ENCODE results near the gene CCDC102B. TPM values are rescaled to one million over a fixed set of nuclear protein-coding genes. Genes with fewer than 3 reads are reported as not detected.

The CCDC102B gene
- total RNA-seq, 4 donors from 2014 or later = 12.9 to 17.1 (median 16.2) TPM

- H3K4me3 ChIP-seq (replicated peaks in 1 of 3) = no peak overlapping the region
- intact Hi-C loops (cut with DNase I) = no loop called here
- H3K36me3 ChIP-seq = no peaks in the 10 kb centered on the region
- no peak overlapping the region for H3K27ac ChIP-seq
- TF ChIP-seq POLR2A (IDR thresholded peaks at IDR 0.05) (no peak), CTCF (IDR thresholded peaks at IDR 0.05) (no peak)
- H3K4me1 ChIP-seq = no peaks in the 10 kb centered on the region
- no peaks in the 10 kb centered on the region for H3K27me3 ChIP-seq
- no peak for DNase-seq
- H3K9me3 ChIP-seq = no peaks in the 10 kb centered on the region
These were observed 3.9 kb upstream of the CCDC102B start for GRCh38 chr18:68793951-68794350.

GRCh38 chr18:68796936-68797690, 767 bp upstream of the CCDC102B start:
- Histone ChIP-seq H3K4me3 (replicated peaks in 1 of 3) (no peak overlapping the region), H3K9me3 (no peaks in the 10 kb centered on the region), H3K27me3 (no peaks in the 10 kb centered on the region), H3K36me3 (no peaks in the 10 kb centered on the region), H3K27ac (peak overlapping the region in 1 of 3 donors; percentile 51), H3K4me1 (no peaks in the 10 kb centered on the region)
- DNase-seq = no peak
- intact Hi-C loops (cut with DNase I) = no loop called here
- WGBS, 2 donors = 69 to 72% methylated on average over 7 of the region's 7 CpGs
- no peak for TF ChIP-seq CTCF (IDR thresholded peaks at IDR 0.05)
- no peak for TF ChIP-seq POLR2A (IDR thresholded peaks at IDR 0.05)

GRCh38 chr18:68800075-68800474, 2.2 kb downstream of the CCDC102B start:
- no peak for DNase-seq
- intact Hi-C loops (cut with DNase I) = no loop called here
- no peaks in the 10 kb centered on the region for H3K4me1 ChIP-seq
- H3K27ac ChIP-seq = no peak overlapping the region
- no peaks in the 10 kb centered on the region for H3K36me3 ChIP-seq
- no peaks in the 10 kb centered on the region for H3K27me3 ChIP-seq
- TF ChIP-seq CTCF (IDR thresholded peaks at IDR 0.05) (no peak), POLR2A (IDR thresholded peaks at IDR 0.05) (no peak)
- no peaks in the 10 kb centered on the region for H3K9me3 ChIP-seq
- WGBS, 2 donors = 53% methylated on average over 7 of the region's 7 CpGs
- H3K4me3 ChIP-seq (replicated peaks in 1 of 3) = no peak overlapping the region

- Histone ChIP-seq H3K27ac (peak overlapping the region in 1 of 3 donors; percentile 19), H3K27me3 (no peaks in the 10 kb centered on the region), H3K4me1 (no peaks in the 10 kb centered on the region), H3K36me3 (no peaks in the 10 kb centered on the region), H3K4me3 (replicated peaks in 1 of 3) (no peak overlapping the region), H3K9me3 (no peaks in the 10 kb centered on the region)
- TF ChIP-seq CTCF (IDR thresholded peaks at IDR 0.05) (no peak), POLR2A (IDR thresholded peaks at IDR 0.05) (no peak)
- peak in 1 of 2 donors; percentile 5 for DNase-seq
- 51 to 54% methylated on average over 3 of the region's 3 CpGs for whole genome bisulfite sequencing, 2 donors
- intact Hi-C loops (cut with DNase I) = no loop called here
These were observed 5.5 kb downstream of the CCDC102B start for GRCh38 chr18:68803356-68803755.

- intact Hi-C loops (cut with DNase I) = no loop called here
- TF ChIP-seq CTCF (IDR thresholded peaks at IDR 0.05) = no peak
- no peak for TF ChIP-seq POLR2A (IDR thresholded peaks at IDR 0.05)
- Histone ChIP-seq H3K36me3 (no peaks in the 10 kb centered on the region), H3K4me1 (no peaks in the 10 kb centered on the region), H3K27ac (no peak overlapping the region), H3K4me3 (replicated peaks in 1 of 3) (no peak overlapping the region), H3K27me3 (no peaks in the 10 kb centered on the region), H3K9me3 (no peaks in the 10 kb centered on the region)
- 76 to 83% methylated on average over 3 of the region's 3 CpGs for WGBS, 2 donors
- no peak for DNase-seq
These were observed 19.7 kb downstream of the CCDC102B start for GRCh38 chr18:68817584-68817983.

Measured in thyroid gland (tissue), 4 donors.